C4-2B (cell line): ENCODE measurements around the gene SNX15.

Source experiments
- ZFX ChIP-seq: fragments of 450-650 bp; IDR thresholded peaks from 2 replicates; pipeline ENCODE4 v1.6.1; 2017
- TF ChIP-seq, protein P1 (sequence below): fragments of 450-650 bp; conservative IDR thresholded peaks from 2 replicates; pipeline ENCODE4 v1.5.1; 2017; ENCODE audit warnings: mild to moderate bottlenecking

- TF ChIP-seq, protein P1, sequence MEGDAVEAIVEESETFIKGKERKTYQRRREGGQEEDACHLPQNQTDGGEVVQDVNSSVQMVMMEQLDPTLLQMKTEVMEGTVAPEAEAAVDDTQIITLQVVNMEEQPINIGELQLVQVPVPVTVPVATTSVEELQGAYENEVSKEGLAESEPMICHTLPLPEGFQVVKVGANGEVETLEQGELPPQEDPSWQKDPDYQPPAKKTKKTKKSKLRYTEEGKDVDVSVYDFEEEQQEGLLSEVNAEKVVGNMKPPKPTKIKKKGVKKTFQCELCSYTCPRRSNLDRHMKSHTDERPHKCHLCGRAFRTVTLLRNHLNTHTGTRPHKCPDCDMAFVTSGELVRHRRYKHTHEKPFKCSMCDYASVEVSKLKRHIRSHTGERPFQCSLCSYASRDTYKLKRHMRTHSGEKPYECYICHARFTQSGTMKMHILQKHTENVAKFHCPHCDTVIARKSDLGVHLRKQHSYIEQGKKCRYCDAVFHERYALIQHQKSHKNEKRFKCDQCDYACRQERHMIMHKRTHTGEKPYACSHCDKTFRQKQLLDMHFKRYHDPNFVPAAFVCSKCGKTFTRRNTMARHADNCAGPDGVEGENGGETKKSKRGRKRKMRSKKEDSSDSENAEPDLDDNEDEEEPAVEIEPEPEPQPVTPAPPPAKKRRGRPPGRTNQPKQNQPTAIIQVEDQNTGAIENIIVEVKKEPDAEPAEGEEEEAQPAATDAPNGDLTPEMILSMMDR, result no peak
- no peak for TF ChIP-seq ZFX
Observed at GRCh38 chr11:64998141-64998540, 29.1 kb upstream of the SNX15 start.
